Medulla oblongata (tissue), 1 donor: ENCODE results near the gene FFAR2.

Experiments
- DNase-seq: peaks from one replicate; pipeline ENCODE4 v3.0.0-alpha.2; 2015; ENCODE audit errors: extremely low spot score

The FFAR2 gene

GRCh38 chr19:35425682-35426081, 22.4 kb upstream of the FFAR2 start:
- no peak for DNase-seq

DNA sequence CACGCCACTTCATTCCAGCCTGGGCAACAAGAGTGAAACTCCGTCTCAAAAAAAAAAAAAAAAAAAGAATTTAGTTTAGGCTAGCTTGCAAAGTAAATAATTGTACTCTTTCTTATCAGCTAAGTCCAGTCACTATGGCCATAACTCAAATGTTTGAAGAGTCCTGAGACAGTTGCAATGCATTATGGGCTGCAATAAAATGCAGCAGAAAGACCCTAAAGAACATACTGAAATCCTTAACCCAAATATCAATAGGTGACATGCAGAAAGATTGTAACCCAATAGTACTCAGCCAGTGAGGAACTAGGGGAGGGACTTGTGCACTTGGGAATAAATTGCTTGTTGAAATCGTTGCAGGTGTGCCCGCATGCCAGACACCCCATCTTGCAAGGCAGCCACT, 20.9 kb upstream of the FFAR2 start:
- DNase-seq = no peak

GRCh38 chr19:35429698-35430408, 18.2 kb upstream of the FFAR2 start:
- DNase-seq = no peak

GRCh38 chr19:35430409-35431144, 17.5 kb upstream of the FFAR2 start:
- DNase-seq = no peak

- no peak for DNase-seq
These were observed 16.8 kb upstream of the FFAR2 start for GRCh38 chr19:35431145-35431807.

DNA sequence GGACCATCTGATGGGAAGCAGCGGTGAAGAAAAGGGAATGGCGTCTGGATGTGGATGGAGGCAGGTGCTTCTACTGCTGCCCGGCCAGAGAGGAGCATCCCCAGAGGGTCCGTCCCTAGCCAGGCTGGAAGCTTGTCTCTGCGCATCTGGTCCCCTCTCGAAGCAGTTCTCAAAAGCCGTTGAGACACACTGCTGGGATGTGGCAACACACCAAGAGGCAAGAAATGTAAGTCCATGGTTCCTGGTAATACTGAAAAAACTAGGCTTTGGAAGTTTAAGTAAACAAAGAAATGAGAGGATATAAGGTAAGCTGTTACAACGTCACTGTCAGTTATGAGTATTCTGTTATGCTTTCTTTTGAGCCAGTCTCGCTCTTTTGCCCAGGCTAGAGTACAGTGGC, 15.1 kb upstream of the FFAR2 start:
- DNase-seq = no peak

- peak; percentile 10 for DNase-seq
These were observed 14.6 kb upstream of the FFAR2 start for GRCh38 chr19:35433448-35433847.

DNA sequence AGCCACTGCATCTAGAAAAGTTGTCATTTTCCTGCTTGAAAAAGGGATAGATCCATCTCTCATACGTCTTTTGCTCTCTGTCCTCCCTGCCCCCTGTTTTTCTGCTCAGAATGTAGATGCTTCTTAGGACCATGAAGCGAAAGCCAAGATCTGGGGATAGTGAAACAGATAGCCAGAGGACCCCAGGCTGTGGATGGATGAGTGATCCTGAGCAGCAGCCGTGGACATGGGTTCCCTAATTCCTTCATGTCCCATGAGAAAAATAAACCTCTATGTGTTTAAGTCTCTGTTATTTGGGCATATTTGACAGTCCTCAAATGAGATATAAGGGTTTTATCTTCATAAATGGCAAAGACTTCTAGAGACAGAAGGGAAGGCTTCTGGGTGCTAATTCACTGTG, 12.2 kb upstream of the FFAR2 start:
- no peak for DNase-seq

DNA sequence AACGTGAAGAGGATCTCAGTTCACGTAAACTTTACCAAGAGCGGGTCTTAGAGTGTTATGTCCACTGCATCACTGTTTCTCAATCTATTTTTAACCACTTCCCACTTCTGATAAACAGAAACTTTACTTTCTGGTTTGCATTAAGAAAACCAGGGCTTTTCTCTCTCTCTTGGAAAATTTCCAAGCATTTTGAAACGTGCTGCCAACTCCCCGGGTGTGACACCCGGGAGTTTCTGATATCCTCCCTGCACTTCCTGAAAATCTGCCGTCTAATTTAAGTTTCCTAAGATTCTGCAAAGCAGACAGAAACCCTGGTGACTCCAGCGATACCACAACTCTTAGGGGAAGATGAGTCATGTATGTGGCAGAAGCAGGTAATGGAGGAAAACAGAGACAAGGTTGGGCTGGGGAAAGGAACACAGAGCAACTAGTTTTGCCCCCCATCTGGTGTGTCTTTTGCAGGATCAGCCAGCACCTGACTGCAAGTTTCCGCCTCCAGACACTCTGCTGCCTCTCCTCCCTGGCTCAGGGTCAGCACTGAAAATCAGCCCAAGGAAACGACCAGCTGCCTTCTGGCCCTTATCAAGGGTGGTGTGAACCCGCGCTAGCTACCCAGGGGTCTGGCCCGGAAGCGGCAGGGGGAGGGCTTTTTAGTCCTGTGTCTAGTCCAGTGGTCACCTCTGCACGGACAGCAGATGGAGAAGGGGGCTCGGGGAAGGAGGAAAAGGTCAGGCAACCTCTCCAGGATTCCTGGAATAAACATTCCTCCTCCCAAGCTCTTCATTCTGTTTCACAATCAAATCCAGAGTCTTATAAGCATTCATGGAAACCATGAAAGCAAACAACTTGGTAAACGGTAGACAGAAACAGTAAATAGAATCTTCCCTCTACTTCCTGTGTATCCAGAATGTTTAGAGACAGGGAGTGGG, 11.3 kb upstream of the FFAR2 start:
- peak; percentile 41 for DNase-seq

- no peak for DNase-seq
These were observed 10.6 kb upstream of the FFAR2 start for GRCh38 chr19:35437406-35437951.

DNA sequence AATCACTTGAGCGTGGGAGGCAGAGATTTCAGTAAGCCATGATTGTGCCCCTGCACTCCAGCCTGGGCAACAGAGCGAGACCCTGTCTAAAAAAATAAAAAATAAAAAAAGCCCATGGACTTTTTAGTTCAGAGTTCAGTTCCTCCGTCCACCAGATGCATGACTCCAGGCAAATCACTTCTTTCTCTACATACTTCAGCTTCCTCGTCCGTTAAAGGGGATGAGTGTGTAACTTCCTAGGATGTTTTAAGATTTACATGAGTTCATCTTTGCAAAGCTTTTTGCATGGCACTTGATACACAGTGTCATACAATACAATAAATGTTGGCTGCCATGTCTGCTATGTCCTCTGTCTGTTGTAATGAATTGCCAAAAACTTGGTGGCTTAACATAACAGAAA, 10.0 kb upstream of the FFAR2 start:
- no peak for DNase-seq

DNA sequence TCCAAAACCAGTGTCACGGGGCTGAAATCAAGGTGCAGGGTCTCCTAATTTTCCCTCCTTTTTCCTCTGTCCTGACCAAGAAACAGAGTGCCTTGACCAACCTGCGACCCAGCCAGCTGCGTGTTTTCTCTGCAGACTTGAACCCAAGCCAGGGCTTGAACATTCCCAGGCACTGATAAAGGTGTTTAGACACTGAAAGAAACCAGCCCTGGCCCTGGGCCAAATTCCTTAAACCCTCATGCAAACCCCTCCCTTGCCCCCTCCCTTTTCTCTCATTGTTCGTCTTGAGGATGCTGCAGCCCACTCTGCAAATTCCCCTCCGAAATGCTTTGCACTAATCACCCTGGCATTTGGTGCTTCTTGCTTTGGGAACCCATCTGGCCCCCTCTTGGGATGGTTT, 9.5 kb upstream of the FFAR2 start:
- no peak for DNase-seq

DNA sequence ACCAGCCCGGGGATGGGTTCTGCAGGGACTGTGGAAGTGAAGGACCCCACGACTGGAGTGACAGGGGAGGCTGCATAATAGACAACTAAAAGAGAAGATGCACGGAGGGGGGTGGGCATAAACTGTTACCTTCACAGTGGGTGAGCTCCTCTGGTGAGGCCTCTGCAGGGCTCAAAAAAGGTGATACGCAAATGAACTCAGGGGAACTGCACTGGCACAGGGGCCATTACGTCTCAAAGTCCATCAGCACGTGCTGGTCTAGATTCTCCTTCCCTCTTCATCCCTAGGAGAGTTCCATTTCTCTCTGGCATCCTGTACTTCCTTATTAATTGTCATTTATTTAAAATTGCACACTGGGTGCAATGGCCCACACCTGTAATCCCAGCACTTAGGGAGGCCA, 8.1 kb upstream of the FFAR2 start:
- no peak for DNase-seq

DNA sequence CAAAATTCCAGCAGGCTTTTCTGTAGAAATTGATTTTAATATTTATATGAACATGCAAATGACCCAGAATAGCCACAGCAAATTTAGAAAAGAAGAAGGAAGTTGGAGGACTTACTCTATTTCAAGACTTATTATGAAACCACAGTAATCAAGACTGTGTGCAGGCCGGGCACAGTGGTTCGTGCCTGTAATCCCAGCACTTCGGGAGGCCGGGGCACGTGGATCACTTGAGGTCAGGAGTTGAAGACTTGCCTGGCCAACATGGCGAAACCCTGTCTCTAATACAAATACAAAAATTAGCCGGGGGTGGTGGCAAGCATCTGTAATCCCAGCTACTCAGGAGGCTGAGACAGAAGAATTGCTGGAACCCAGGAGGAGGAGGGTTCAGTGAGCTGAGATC, 6.0 kb upstream of the FFAR2 start:
- DNase-seq = no peak

GRCh38 chr19:35444735-35445134, 3.3 kb upstream of the FFAR2 start:
- no peak for DNase-seq

DNA sequence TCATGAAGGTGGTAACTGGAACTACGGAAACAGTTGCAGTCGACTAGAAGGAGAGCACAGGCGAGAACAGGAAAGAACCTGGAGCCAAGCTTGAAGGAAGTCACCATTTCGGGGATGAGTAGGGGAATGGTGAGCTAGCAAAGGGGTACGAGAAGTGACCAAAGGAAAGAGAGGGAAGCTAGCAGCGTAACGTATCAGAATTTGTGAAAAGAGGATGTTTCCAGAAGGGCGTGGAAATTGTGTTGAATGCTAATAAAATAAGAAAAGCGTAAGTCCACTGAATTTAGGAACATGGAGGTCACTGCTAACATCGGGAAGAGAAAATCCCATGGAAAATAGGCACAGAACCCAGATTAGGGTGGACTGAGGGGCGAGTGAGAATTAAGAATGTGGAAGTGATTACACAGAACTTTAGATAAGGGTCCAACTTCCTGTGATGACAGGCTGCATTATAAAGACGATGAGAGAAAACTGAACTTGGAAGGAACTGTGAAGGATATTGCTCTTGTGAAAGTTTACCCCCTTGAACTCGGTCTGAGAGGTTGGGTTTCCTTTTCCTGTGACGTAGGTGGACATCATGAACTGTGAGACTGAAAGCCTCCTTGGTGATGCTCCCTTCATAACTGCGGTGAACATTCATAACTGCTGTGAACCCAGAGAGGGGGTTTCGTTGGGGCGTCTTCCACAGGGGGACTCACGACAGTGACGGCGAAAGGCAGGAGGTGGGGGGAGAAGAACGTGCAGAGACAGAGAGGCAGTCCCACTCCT, 2.0 kb upstream of the FFAR2 start:
- no peak for DNase-seq

DNA sequence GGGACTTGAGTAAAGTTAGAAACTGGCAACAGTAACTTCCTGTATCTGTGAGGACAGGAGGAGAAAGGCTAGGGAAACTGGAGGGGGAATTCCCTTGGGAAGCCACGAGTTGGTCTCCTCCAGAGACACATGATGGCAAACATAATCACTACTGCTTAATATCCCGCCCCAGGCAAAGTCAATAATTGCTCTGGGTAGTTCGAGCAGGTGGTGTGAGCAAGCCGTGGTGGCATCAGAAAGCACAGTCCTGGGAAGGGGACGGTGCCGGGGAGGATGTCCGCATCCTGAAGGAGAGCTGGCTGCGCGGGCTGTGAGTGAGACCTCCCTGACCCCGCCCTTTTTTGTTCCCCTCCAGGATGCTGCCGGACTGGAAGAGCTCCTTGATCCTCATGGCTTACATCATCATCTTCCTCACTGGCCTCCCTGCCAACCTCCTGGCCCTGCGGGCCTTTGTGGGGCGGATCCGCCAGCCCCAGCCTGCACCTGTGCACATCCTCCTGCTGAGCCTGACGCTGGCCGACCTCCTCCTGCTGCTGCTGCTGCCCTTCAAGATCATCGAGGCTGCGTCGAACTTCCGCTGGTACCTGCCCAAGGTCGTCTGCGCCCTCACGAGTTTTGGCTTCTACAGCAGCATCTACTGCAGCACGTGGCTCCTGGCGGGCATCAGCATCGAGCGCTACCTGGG, 1.4 kb downstream of the FFAR2 start:
- DNase-seq = no peak

GRCh38 chr19:35451338-35452096, 3.5 kb downstream of the FFAR2 start:
- DNase-seq = no peak

GRCh38 chr19:35454663-35455062, 6.6 kb downstream of the FFAR2 start:
- no peak for DNase-seq
